HG02981 (cell line): ENCODE results near the gene ASMTL.
"Not testable (repeated sequence)": the region's sequence is repeated elsewhere in the genome, so short reads cannot be mapped to it uniquely, and the experiment has no call there.

Experiments
- ATAC-seq: cut with Tn5 transposase; IDR thresholded peaks from one replicate; pipeline ENCODE4 v1.9.1; 2021; ENCODE audit warnings: mild to moderate bottlenecking, moderate library complexity; ENCODE audit not compliant: unreplicated experiment

Gene ASMTL

GRCh38 chrX:1462596-1463251 lies 10.0 kb upstream of the ASMTL start:
- no peak for ATAC-seq

GRCh38 chrX:1462110-1462509 lies 9.4 kb upstream of the ASMTL start:
- ATAC-seq = no peak

- no peak for ATAC-seq
These were observed 3.2 kb upstream of the ASMTL start for GRCh38 chrX:1455948-1456280.

- ATAC-seq = peak; percentile 35
These were observed 1.5 kb upstream of the ASMTL start for GRCh38 chrX:1453951-1454785.

- ATAC-seq = peak; percentile 6
These were observed 680 bp upstream of the ASMTL start for GRCh38 chrX:1453395-1453783.

- ATAC-seq = no peak
These were observed 821 bp downstream of the ASMTL start for GRCh38 chrX:1451661-1452515.

GRCh38 chrX:1451251-1451660 lies 1.5 kb downstream of the ASMTL start:
- ATAC-seq = no peak

- ATAC-seq = no peak
These were observed 2.1 kb downstream of the ASMTL start for GRCh38 chrX:1450361-1451161.

- ATAC-seq = no peak
These were observed 2.9 kb downstream of the ASMTL start for GRCh38 chrX:1449823-1450149.

GRCh38 chrX:1449036-1449822 lies 3.5 kb downstream of the ASMTL start:
- ATAC-seq = no peak

GRCh38 chrX:1448573-1449001 lies 4.1 kb downstream of the ASMTL start:
- not testable (repeated sequence) for ATAC-seq

- not testable (repeated sequence) for ATAC-seq
These were observed 4.6 kb downstream of the ASMTL start for GRCh38 chrX:1447969-1448572.

- ATAC-seq = peak; percentile 62
These were observed 5.4 kb downstream of the ASMTL start for GRCh38 chrX:1446984-1447968.

GRCh38 chrX:1444561-1445500 lies 7.9 kb downstream of the ASMTL start:
- ATAC-seq = no peak

- ATAC-seq = no peak
These were observed 9.1 kb downstream of the ASMTL start for GRCh38 chrX:1443496-1444075.

- no peak for ATAC-seq
These were observed 9.9 kb downstream of the ASMTL start for GRCh38 chrX:1442724-1443367.
